Breast epithelium (tissue), 4 donors: ENCODE data around the gene SH3BP1. TPM values are rescaled to one million over a fixed set of nuclear protein-coding genes. Genes with fewer than 3 reads are reported as not detected.
"Not testable (repeated sequence)": the region's sequence is repeated elsewhere in the genome, so short reads cannot be mapped to it uniquely, and the experiment has no call there.

ENCODE experiments used
- DNase-seq, 2 donors: peaks; one replicate each; pipeline ENCODE4 v3.0.0-alpha.2; 2019; ENCODE audit warnings: low spot score in 2 of 2
- H3K27ac ChIP-seq, 2 donors: fragments of 200-600 bp; sonication (generic) in 1 of 2; one replicate each; pipeline ENCODE4 v1.5.1; 2016 to 2019; ENCODE audit warnings: mild to moderate bottlenecking in 1 of 2
- H3K27me3 ChIP-seq, 2 donors: fragments of 200-600 bp; sonication (generic) in 1 of 2; one replicate each; pipeline versions ENCODE4 v1.5.1 to v1.6.0; 2017 to 2019; ENCODE audit warnings: control low read depth in 1 of 2, mild to moderate bottlenecking in 1 of 2
- H3K36me3 ChIP-seq: fragments of 200-600 bp; one replicate; pipeline ENCODE4 v1.5.1; 2019
- H3K4me1 ChIP-seq, 2 donors: fragments of 200-600 bp; sonication (generic); one replicate each; pipeline ENCODE4 v1.5.1; 2016 to 2019; ENCODE audit warnings: control low read depth in 1 of 2
- H3K4me3 ChIP-seq, 3 donors: fragments of 200-600 bp; sonication (generic); 1 replicate in 2 of 3; 2 replicates in 1 of 3; pipeline ENCODE4 v1.5.1; 2016 to 2019; ENCODE audit warnings: mild to moderate bottlenecking in 3 of 3, moderate library complexity in 2 of 3
- H3K9me3 ChIP-seq, 2 donors: fragments of 200-600 bp; sonication (generic) in 1 of 2; one replicate each; pipeline ENCODE4 v1.5.1; 2016 to 2019; ENCODE audit warnings: control low read depth in 1 of 2
- POLR2A ChIP-seq: fragments of 450-650 bp; IDR thresholded peaks from one replicate; pipeline ENCODE4 v1.6.1; 2016; ENCODE audit warnings: antibody characterized with exemption, mild to moderate bottlenecking, moderate library complexity
- POLR2AphosphoS5 ChIP-seq, 3 donors: sonication (generic); formaldehyde crosslinking; IDR thresholded peaks; one replicate each; pipeline ENCODE4 v1.6.1; 2017; ENCODE audit warnings: antibody characterized with exemption in 3 of 3
- intact Hi-C: fragments of 100-400 bp; cut with DNase I; formaldehyde crosslinking; loops from one replicate; pipeline ENCODE4 v1.15.1; 2023; ENCODE audit warnings: low total_unique reads
- total RNA-seq, 3 donors: library from RNA; depleted of rRNA; stranded (reverse); fragments of >200 nt; gene quantifications; one replicate each; pipeline ENCODE4 v1.1.0, GENCODE V29; 2016
- TF ChIP-seq, protein P1 (sequence below), 3 donors: fragments of 450-650 bp; IDR thresholded peaks; one replicate each; pipeline ENCODE4 v1.5.1; 2016 to 2017; ENCODE audit warnings: antibody characterized with exemption in 3 of 3, mild to moderate bottlenecking in 3 of 3, moderate library complexity in 3 of 3

Gene SH3BP1
- total RNA-seq, 3 donors from 2014 or later: 3.8 to 8.8 (median 7.3) TPM

DNA sequence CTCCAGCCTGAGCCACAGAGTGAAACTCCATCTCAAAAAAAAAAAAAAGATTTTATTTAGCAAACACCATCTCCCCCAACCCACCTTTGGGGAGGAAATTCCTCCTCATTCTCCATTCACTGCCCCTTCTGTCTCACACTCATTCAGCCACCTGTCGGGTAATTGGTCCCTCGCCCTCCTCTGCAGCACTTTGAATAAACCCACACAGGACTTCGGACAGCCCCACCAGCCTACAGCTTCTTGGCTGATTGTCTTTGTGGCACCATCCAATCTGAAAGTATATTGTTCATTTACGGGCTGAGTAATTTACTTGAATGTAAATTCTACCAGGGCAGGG lies 38.3 kb upstream of the SH3BP1 start:
- H3K36me3 ChIP-seq: no peaks in the 10 kb centered on the region
- no peaks in the 10 kb centered on the region for H3K4me1 ChIP-seq
- peak overlapping the region; percentile 60 to 73 for H3K27ac ChIP-seq
- intact Hi-C loops: no loop called here
- no peak for DNase-seq
- TF ChIP-seq, protein P1, sequence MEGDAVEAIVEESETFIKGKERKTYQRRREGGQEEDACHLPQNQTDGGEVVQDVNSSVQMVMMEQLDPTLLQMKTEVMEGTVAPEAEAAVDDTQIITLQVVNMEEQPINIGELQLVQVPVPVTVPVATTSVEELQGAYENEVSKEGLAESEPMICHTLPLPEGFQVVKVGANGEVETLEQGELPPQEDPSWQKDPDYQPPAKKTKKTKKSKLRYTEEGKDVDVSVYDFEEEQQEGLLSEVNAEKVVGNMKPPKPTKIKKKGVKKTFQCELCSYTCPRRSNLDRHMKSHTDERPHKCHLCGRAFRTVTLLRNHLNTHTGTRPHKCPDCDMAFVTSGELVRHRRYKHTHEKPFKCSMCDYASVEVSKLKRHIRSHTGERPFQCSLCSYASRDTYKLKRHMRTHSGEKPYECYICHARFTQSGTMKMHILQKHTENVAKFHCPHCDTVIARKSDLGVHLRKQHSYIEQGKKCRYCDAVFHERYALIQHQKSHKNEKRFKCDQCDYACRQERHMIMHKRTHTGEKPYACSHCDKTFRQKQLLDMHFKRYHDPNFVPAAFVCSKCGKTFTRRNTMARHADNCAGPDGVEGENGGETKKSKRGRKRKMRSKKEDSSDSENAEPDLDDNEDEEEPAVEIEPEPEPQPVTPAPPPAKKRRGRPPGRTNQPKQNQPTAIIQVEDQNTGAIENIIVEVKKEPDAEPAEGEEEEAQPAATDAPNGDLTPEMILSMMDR (IDR thresholded peaks at IDR 0.05): no peak
- TF ChIP-seq POLR2A (no peak), POLR2AphosphoS5 (IDR thresholded peaks at IDR 0.05) (no peak)
- no peaks in the 10 kb centered on the region for H3K27me3 ChIP-seq
- H3K4me3 ChIP-seq: no peak overlapping the region
- no peaks in the 10 kb centered on the region for H3K9me3 ChIP-seq

DNA sequence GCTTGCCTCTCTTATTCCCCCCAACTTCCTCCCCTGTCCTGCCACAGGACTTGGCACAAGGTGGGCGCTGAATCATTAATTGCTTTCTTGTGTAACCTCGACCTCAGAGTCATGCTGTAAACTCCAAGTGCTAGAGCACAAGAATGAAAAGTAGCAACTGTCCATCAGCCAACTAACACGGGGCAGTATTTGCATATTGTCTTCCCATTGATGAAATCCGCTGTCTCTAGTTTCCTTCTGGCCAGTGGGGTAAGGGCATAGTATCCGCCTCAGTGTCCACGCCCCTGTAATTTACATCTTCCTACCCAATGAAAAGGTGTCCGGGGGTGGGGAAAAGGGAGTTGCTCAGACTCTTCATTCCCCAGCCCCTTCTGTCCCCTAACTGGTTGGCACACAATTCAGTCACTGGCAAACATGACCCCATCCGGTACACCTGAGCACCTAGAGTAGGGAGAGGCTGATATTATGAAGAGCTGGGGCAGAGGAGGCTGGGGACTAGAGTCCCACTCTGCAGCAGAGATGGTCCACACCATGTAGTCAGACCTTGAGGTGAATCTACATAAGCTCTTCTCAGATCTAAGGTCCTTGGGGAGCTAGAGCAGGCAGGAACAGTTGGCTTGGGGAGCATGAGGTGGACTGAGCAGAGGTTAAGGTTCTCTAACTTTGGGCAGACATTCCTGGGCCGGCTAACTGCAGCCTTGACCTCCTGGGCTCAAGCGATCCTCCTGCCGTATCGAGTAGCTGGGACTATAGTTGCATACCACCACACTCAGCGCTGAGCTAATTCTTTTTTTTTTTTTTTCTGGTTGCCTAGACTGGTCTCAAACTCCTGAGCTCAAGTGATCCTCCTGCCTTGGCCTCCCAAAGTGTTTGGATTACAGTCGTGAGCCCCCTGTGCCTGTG lies 37.7 kb upstream of the SH3BP1 start:
- no peaks in the 10 kb centered on the region for H3K36me3 ChIP-seq
- intact Hi-C loops: no loop called here
- no peak overlapping the region for H3K4me3 ChIP-seq
- DNase-seq: peak; percentile 67
- H3K4me1 ChIP-seq: no peaks in the 10 kb centered on the region
- H3K27me3 ChIP-seq: no peaks in the 10 kb centered on the region
- TF ChIP-seq, protein P1 (IDR thresholded peaks at IDR 0.05): no peak
- no peak for TF ChIP-seq POLR2A
- TF ChIP-seq POLR2AphosphoS5 (IDR thresholded peaks at IDR 0.05): no peak
- peak overlapping the region; percentile 60 to 73 for H3K27ac ChIP-seq
- no peaks in the 10 kb centered on the region for H3K9me3 ChIP-seq

DNA sequence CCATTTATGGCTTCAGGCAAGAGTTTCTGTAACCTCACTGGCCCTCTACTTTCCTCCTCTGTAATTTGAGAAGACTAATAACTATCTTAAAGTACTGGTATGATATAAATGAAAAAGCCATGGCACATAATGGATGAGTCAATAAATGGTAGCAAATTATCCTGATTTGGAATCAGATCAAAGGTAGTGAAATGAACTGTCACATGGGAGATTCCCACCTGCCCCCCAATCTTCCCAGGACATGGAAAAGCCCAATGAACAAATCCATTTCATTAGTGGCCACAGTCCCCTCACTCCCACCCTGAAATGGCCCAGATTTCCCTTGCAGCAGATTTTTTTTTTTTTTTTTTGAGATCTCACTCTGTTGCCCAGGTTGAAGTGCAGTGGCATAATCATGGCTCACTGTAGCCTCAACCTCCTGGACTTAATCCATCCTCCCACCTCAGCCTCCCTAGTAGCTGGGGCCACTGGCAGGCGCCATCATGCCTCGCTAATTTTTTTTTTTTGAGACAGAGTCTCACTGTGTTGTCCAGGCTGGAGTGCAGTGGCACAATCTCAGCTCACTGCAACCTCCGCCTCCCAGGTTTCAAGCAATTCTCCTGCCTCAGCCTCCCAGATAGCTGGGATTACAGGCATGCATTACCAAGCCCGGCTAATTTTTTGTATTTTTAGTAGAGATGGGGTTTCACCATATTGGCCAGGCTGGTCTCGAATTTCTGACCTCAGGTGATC lies 36.8 kb upstream of the SH3BP1 start:
- H3K36me3 ChIP-seq, H3K27me3 ChIP-seq, DNase-seq, H3K9me3 ChIP-seq, intact Hi-C loops, H3K27ac ChIP-seq, H3K4me3 ChIP-seq, H3K4me1 ChIP-seq: not testable (repeated sequence)

DNA sequence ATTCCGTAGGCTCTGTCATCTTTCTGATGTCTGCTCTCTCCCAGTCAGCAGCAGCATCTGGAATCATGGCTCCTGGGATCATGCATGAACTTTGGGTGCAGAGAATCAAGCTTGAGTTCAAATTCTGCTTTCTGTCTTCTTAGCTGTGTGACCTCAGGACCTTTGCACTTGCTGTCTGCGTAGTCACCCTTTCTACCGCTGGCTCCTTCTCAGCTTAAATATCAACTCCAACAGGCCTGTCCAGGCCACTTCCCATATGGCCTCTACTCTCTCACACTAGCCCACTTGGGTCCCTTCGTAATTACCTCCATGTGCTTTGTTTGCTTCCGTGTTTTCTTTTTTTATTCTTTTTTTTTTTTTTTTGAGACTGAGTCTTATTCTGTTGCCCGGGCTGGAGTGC lies 35.4 kb upstream of the SH3BP1 start:
- H3K4me1 ChIP-seq: no peaks in the 10 kb centered on the region
- H3K4me3 ChIP-seq: no peak overlapping the region
- DNase-seq: no peak
- H3K36me3 ChIP-seq: no peaks in the 10 kb centered on the region
- H3K27me3 ChIP-seq: no peaks in the 10 kb centered on the region
- H3K9me3 ChIP-seq: no peaks in the 10 kb centered on the region
- intact Hi-C loops: no loop called here
- no peak for TF ChIP-seq POLR2A
- TF ChIP-seq POLR2AphosphoS5 (IDR thresholded peaks at IDR 0.05): no peak
- TF ChIP-seq, protein P1 (IDR thresholded peaks at IDR 0.05): no peak
- no peak overlapping the region for H3K27ac ChIP-seq

DNA sequence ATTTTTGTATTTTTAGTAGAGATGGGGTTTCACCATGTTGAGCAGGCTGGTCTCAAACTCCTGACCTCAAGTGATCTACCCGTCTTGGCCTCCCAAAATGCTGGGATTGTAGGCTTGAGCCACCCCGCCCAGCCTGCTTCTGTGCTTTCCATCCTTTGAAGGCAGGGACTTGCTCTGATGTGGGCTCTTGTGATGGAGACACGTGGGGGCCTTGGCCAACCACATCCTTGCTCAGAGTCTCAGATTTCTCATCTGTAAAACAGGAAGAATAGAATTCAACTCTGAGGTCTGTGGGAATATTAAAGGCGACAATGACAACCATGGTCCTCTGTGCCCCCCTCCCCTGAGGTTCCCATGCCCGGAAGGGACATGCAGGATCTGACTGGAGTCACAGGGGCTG lies 34.6 kb upstream of the SH3BP1 start:
- Histone ChIP-seq H3K36me3 (no peaks in the 10 kb centered on the region), H3K9me3 (no peaks in the 10 kb centered on the region), H3K4me3 (no peak overlapping the region), H3K27ac (no peak overlapping the region), H3K4me1 (peaks cover 0 to 4% of the 10 kb centered on the region in 2 donors), H3K27me3 (no peaks in the 10 kb centered on the region)
- intact Hi-C loops: no loop called here
- no peak for TF ChIP-seq POLR2AphosphoS5 (IDR thresholded peaks at IDR 0.05)
- no peak for TF ChIP-seq POLR2A
- TF ChIP-seq, protein P1 (IDR thresholded peaks at IDR 0.05): no peak
- no peak for DNase-seq
